ENCODE results near the gene GPC6.

Gene GPC6

DNA sequence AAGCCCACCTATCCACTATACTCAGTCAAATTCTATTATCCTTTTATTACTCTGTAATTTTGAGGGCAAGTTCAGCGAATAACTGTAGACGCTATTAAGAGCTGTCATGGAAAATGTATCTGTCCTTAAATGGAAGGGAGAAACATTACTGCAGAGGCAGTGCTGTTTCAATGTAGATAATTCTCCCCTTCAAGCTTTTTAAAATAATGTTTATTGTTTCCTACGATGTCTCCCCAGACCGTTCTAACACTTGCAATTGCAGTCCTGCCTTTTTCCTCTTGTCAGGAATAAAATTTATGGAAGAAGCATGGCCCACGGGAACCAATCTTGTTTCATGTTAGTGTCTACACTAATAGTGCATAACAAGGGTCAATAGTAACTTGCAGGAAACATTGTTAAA, 159.5 kb downstream of the GPC6 start:
- DNase-seq: no peak

DNA sequence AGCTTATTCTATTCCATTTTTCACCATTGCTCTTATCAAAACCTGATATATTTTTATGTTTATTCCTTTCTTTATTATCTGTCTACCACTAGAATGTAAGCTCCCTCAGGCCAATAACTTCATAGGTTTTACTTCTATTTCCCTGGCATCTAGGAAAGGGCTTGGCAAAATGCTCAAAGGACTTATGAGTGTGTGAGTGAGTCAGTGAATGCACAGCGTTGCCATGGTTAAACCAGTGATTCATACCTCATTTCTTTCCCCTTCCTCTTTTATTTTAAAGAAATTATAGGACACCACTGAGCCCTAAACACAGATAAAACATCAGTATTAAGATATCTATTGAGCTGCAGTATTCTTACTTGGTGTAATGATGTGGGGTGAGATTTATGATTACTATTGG, 162.1 kb downstream of the GPC6 start:
- no peak for DNase-seq

DNA sequence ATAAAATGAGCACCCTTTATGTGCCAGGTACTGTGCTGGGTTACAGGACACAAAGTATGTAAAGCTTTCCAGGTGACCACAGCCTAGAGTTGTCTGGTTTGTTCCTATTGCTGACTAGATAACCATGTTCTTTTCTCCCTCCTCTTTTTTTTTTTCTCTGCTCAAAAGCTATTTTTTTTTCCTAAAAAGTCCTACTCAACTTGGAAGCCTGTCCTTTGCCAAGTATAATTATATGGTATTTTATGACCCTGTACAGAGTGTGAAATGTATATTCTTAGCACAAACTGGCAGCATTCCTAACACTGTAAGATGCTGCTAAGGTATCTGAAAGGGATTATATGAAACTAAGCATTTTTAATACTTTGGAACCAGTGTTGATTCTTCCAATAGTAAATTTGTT, 171.0 kb downstream of the GPC6 start:
- DNase-seq: no peak

DNA sequence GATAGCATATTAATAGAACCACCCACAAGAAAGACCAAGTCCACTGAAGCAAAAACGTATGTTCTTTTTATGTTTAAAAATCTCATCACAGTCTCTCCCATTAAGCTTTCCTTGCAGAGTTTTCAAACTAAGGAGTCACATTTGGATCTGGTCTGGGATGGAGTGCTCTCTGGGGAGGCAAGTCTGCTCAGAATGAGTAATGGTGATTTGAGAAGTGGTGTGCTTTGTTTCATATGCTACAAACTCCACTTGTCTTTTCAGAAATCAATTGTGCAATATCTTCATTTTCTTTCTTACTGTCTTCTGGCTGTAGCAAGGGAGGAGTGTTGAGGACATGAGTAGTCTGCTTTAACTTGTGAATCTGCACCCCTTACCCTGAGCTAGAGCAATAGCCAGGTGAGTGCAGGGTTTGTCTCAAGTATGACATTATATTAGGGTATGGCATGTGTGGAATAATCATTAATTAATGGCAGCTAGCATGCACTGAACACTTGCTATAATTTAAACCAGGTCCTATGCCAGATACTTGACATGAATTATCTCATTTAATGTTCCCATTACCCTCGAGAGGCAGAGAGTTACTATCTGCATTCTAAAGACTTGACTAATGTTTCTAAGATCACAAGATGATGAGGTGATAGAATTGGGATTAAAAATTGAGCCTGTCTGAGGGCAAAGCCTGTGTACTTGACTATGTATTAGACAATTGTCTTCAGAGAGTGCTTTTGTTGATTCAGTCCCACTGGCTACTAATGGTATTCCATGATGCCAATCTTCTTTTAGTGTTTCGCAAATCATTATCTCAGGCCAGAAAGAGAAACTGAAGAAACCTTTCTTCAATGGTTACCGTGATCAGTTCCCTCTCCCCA, 171.8 kb downstream of the GPC6 start:
- DNase-seq: no peak

DNA sequence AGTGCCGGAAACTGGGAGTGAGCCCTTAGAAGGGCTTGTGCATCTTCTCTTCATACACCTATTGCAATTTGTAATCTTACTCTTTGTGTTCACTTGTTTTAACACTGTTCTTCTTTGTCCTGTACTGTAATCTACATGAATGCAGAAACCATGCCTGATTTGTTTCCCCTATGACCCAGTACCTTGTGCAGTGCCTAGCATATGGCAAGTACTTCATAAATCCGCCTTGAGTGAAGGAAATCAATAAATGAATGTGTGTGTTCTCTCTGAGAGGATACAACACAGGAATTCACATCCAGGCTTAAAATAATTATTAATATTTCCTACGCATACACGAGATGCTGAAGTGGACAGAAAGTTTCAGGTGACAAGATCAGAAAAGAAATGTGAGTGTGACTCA, 172.6 kb downstream of the GPC6 start:
- DNase-seq: no peak

DNA sequence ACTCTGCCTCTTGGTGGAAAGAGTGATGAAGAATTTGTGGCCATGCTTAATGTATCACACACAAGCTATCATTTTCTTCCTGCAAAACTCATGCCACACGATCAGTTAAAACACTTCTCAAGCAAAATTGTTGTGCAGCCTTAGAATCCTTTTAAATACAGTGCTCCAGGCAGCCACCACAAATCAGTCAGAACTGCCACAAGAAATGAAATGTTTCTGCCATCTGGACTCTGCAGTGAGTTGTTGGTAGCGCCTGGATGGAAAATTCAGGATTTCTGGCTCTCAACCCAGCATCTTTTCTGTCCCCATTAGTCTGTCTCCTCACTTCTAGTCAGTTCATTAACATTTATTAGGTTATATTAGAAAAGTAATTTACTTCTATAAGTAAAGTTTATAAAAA, 179.5 kb downstream of the GPC6 start:
- no peak for DNase-seq

DNA sequence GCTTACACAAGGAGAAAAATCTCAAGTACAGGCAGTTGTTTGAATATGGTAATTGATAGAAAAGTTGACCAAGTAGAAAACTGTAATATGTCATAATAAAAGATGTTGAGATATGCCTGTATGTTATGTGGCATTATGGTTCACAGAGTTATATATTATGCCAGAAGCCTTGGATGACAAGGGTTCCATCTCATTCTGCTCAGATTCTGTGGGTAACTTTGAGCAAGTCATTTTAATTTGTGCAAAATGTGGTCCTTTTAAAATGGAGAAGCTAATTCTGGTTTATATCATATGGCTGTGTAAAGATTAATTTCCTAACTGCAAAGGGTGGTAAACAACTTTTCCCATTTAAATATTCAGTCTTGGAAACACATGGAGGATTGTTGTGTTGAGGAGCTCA, 180.9 kb downstream of the GPC6 start:
- DNase-seq: no peak

DNA sequence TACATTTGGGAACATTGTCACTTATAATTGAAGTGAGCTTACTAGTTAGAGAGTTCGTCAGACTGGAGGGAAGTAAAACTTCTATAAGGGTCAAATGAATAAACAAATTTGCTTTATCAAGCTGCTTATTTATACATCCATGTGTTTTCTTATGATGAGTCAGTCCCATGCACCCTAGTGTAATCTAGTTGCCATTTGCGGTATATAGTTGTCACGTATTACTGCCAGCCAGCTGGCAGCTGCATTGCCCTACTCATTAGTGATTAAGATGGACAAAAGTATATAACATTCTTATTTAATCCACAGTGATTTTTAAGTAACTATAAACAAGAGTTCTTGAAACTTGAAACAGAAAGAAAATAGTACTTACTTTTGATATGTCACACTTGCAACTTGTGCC, 182.4 kb downstream of the GPC6 start:
- DNase-seq: no peak

DNA sequence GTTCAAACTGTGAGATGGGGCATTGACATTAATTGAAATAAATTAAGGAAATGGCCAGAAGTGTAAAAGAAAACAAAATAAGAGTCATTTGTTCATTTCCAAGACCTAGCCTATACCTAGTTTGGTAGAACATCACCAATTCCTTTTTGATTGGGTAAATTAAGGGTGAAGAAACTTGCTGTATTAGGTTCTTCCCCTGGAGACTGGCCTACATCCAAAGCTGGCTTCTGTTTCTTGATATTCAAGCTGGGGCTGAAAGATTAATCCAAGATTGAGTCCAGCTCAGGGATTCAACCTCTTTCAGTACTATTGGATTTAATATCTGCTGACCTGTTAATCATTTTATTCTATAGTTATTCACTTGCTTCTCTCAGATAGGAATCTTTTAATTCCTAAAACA, 183.2 kb downstream of the GPC6 start:
- no peak for DNase-seq

DNA sequence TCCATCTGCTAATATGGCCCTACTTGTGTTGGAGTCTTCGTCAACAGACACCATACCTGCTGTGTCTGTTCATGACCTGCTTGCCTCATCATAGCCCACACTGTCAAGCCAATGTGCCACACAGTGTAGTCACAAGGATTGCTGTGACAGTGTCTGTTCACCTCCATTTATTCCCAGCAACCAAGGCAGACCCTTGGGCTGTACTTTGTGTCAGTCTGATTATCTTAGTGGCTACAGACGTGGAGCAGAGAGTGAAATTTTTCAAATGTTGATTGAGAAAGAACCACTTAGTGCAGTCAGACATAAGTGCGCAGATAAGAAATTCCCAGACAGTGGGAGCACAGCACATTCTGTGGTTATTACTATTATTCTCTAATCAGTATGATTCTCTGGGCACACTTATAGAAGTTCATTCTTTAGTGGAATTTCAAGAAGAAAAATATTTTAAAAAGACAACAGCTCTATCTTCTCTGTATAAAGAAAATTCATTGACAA, 184.6 kb downstream of the GPC6 start:
- DNase-seq: no peak

DNA sequence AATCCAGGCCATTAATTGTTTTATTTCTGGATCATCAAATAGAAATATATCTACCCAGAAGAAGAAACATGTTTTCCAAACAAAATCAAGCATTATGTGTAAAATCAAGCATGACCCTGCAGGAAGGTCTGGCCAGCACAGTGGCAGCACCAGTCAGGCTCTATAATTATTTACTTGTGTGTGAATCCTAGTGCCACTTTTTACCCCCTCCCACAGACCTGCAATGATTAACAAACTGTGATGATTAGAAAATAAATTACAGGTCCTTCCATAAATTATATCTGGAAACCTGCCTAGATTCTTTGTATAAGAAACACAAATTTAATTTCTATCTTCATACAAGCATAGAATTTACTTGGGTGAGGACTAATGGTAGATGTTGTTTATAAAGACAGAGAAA, 186.1 kb downstream of the GPC6 start:
- no peak for DNase-seq

DNA sequence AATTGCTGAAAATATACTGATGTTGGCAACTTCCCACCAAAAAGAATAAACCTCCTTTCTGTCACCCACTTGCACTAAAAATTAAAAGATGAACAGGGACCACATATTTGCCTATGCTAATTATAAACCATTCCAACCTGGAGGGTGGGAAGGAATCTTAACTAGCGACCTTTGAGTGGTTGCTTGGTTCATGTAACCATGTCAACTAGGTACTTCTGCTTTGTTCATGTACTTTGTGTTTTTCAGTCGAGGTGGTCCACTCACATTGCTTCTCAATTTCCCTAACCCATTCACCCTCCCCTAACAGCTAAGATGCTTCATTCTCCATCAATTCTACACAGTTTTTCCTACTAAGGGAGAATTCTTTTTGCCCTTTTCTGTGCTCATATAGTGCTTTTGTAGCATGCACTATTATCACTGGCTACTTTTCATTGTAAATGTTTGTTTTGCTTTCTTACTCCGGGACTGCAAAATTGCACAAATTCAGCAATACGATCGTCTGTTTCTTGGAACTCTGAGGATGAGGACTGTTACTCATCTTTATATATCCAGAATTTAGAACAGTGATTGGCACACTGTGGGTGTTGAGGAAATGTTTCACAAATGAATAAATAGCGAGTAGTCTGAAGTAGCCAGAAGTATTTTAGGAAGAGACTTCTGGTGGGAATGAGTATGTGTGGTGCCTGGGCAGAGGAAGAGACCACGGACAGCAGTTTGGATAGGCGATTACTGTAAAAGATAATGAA, 187.5 kb downstream of the GPC6 start:
- no peak for DNase-seq

DNA sequence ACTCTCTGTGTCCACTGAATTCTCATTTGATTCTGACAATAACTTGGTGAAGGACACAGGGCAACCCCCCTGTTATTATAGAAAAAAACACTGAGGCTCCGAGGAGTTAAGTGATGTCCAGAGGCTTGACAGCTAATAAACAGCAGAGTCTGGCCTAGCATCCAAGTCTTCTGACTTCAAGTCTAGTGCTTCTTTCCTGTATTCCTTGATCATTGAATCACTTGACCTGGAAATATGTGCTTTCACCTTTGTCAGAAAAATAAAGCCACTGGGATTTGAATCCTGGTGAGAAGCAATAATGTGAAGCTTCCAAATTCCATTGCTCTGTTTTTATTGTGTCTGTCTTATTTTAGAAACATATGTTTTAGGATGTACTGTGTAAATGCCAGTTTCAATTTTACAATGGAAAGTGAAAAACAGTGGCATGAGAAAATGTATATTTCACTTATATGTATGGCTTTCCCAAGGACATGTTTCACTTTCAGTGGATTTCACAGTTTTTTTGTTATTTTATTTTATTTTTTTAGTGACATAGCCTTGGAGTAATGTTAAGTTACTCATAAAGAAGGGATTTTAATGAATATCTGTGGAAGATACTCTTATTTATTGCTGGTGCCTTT, 190.2 kb downstream of the GPC6 start:
- no peak for DNase-seq

DNA sequence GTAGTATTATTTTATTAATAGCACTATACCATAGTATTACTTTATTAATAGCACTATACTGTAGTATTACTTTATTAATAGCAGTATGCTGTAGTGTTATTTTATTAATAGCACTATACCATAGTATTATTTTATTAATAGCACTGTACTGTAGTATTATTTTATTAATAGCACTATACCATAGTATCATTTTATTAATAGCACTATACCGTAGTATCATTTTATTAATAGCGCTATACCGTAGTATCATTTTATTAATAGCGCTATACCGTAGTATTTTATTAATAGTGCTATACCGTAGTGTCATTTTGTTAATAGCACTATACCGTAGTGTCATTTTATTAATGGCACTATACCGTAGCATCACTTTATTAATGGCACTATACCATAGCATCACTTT, 191.8 kb downstream of the GPC6 start:
- no peak for DNase-seq

DNA sequence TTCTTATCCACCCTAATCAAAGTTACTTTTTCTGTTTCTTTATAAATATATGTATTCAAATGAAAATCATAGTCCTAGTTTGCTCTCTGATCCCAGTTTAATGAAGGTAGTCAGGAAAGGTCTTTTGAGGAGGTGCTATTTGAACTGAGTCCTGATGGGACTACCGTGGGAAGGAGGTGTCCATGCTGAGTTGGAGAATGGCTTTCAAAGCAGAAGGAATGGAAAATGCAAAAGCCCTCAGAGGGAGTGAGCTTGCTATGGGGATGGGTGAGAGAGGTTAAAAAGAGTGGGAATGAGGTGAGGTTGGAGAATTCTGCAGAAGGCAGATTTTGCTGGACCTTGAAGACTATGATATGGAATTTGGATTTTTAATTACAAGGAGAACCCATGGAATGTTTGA, 193.6 kb downstream of the GPC6 start:
- no peak for DNase-seq

DNA sequence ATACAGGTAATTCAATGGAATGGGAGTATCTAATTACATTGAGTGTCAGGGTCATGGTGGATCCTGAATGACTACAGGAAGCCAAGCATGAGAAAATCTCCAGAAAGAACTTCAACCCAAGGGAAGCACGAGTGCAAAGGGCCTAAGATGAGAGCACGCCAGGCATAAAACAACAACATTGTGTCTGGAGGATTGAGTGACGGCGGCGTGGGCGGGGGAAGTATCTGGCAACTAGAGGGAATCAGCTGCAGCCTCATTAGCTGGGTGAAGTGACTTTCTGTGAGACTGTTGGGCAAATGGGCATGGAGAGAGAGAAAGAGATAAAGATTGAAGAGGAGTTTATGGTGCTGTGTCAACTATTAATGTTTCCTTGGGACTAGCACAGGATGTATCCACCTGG, 194.3 kb downstream of the GPC6 start:
- DNase-seq: no peak

DNA sequence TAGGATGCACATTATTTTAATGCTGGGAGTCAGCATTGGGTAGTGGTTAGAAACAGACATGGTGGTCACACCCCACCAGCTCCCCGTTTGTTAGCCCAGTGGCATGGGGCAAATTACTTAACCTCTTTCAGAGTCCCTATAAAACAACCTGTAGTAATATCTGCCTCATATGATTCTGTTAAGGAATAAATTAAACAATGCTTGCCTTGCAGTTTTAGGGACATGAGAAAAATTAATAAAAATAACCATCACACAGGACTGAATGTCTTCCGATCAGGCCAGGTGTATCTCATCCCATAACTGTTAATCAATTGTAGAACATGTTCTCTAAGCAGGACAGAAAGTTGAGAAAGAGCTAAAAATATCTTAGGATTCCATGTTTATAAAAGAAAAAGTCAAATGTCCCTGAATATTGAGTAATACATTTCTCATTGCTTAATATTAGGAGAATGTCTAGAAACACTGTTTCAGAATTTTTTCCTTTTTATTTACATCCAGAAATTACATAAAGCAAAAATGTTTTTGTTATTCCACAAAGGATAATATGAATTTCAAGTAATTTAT, 196.5 kb downstream of the GPC6 start:
- DNase-seq: no peak

DNA sequence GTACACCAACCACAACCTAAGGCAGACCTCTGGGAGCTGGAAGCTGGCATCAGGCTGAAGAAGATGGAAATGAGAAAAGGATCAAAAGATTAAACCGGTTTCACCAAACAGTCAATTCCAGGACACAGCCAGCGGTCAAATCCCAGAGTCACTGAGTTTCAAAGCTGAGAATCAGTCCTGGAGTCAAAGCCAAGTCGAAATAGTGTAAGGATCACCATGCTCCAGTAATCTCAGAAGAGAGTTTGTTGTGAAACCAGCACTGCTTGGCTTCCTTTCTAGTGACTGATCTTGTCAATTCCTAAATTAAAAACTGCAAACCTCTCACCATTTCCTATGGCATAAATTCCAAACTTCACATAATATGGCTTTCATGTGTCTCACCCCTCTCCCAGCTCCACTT, 198.8 kb downstream of the GPC6 start:
- DNase-seq: no peak

DNA sequence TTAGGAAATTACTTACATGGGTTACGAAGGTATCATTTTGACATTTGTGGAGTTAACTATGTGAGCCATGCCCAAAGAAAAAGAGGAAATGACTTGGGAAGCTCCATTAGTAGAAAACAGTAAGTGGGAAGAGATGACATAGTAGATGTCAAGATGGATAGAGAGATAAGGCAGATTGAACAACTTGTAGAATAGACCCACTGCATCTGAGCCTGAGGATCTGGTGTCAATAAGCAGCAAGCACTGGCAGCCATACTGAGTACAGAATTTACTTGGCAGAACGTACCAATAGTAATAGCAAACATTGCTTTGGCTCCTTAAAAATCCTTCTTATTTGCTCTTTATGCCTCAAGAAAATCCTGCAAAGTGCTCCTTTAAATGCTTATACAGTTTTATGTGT, 203.8 kb downstream of the GPC6 start:
- no peak for DNase-seq

DNA sequence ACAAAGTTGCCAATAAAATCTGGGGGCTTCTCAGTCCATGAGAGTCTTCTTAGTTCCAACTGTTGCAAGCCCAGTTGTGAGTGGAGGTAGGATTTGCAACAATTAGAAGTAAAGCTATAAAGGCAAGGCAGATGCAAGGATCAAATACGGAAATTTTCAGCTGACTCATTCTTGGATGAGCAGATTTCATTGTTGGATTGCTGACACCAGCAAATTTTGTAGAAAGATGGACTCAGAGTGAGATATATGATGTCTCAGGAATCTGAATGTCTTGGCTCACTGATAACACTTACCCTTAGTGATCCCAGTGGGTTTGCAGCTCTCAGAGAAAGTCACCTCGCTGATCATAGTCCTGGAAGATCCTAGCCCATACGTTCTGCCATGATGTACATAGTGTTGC, 209.0 kb downstream of the GPC6 start:
- DNase-seq: no peak

DNA sequence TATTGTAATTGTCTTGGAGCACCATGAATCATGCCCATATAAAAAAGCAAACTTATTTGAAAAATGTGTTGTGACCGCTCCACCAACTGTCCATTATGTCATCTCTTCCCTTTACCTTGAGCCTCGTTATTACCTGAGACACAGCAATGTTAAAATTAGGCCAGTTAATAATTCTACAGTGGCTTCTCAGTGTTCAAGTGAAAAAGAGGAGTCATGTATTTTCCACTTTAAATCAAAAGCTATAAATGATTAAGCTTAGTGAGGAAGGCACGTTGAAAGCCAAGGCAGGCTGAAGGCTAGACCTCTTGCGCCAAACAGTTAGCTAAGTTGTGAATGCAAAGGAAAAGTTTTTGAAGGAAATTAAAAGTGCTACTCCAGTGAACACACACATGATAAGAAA, 210.5 kb downstream of the GPC6 start:
- no peak for DNase-seq

DNA sequence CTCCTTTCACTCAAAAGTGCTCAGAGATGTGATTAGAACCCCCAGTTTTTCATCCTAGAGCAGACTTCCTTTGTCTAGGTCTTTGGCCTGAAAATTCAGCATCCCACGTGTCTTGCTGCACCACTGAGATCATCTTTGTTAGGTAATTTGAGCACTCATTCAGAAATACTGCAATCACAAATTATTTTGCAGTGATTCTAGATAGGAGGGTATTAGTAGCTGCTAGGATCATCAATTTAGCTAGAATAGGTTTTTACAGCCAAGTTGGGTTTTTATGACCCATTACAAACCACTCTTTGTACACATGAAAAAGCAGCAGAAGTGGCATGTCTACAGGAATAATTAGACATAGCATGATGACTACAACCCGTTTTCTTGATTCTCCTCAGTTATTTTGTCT, 219.6 kb downstream of the GPC6 start:
- no peak for DNase-seq

DNA sequence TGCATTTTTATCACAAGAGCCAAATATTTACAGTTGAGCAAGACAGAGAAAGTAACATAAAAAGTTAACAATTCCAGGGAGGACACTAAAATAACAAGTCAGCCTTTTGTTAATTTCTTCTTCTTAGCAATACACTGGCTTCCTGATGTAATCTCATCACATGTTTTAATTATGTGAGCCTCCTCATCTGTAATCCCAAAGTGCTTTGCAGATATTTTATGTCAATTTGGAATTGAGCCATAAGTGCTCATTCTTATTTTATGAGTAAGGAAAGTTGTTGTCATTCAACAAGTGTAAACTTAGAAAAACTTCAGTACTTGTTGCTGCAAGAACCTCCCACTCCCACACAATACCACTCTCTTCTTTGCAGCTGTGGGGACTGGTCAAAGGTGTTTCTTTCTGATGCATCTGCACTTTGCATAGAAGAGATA, 223.6 kb downstream of the GPC6 start:
- DNase-seq: no peak

DNA sequence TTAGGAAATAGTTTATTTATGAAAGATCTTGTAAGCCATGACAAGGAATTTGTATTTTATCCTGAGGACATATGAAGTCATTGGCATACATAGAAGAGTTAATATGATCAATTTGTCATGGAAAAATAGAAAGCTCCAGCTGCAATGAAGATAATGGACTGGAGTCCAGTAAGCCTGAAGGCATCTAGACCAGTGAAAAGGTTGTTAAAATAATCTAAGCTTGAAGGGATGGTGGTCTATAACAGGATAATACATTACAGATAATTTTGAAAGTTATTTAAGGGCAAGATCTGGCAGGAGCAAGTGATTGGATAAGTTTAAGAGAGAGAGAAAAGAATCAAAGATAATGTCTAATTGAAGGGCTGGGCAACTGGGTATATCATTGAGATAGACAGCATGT, 224.2 kb downstream of the GPC6 start:
- no peak for DNase-seq

All from NCI-H1048 (cell line).